GM23338 (cell line): Measurements from ENCODE around the gene SMARCE1. TPM values are rescaled to one million over a fixed set of nuclear protein-coding genes. Genes with fewer than 3 reads are reported as not detected.

Experiments
- ATAC-seq: fragments of 200-7000 bp; cut with Tn5 transposase; 3 replicates; pipeline ENCODE4 v1.9.1; 2020
- DNase-seq: peaks from one replicate; pipeline ENCODE4 v3.0.0-alpha.2; 2015; ENCODE audit warnings: low spot score
- H2AFZ ChIP-seq: fragments of 200-600 bp; sonication (generic); 2 replicates; pipeline ENCODE4 v1.8.0; 2016; ENCODE audit warnings: antibody characterized with exemption, mild to moderate bottlenecking, moderate library complexity
- H3F3A ChIP-seq: fragments of 200-600 bp; sonication (generic); replicated peaks from 2 replicates; pipeline ENCODE4 v1.8.0; 2017; ENCODE audit warnings: antibody characterized with exemption, mixed run types, low read depth
- H3K27ac ChIP-seq: fragments of 200-600 bp; sonication (generic); 2 replicates; pipeline ENCODE4 v1.6.1; 2016; ENCODE audit warnings: low read depth
- H3K27me3 ChIP-seq: fragments of 200-600 bp; sonication (generic); 2 replicates; pipeline ENCODE4 v1.8.0; 2016; ENCODE audit warnings: mild to moderate bottlenecking, mixed run types, moderate library complexity; ENCODE audit not compliant: insufficient read depth
- H3K36me3 ChIP-seq: fragments of 200-600 bp; sonication (generic); 2 replicates; pipeline ENCODE4 v1.8.0; 2016; ENCODE audit warnings: mild to moderate bottlenecking; ENCODE audit not compliant: insufficient read depth
- H3K4me1 ChIP-seq: fragments of 200-600 bp; sonication (generic); 2 replicates; pipeline ENCODE4 v1.8.0; 2016; ENCODE audit warnings: mild to moderate bottlenecking, moderate library complexity; ENCODE audit not compliant: insufficient read depth
- H3K4me2 ChIP-seq: fragments of 200-600 bp; sonication (generic); 2 replicates; pipeline ENCODE4 v1.7.1; 2017; ENCODE audit warnings: mixed run types
- H3K4me3 ChIP-seq: fragments of 200-600 bp; sonication (generic); 2 replicates; pipeline ENCODE4 v1.6.1; 2016; ENCODE audit warnings: mixed run types
- H3K79me2 ChIP-seq: fragments of 200-600 bp; sonication (generic); replicated peaks from 2 replicates; pipeline ENCODE4 v1.8.0; 2017; ENCODE audit warnings: mild to moderate bottlenecking; ENCODE audit not compliant: insufficient read depth
- H3K9me2 ChIP-seq: fragments of 200-600 bp; sonication (generic); 2 replicates; pipeline ENCODE4 v1.8.0; 2017; ENCODE audit not compliant: insufficient read depth
- H4K20me1 ChIP-seq: fragments of 200-600 bp; sonication (generic); replicated peaks from 2 replicates; pipeline ENCODE4 v1.8.0; 2017; ENCODE audit warnings: mild to moderate bottlenecking; ENCODE audit not compliant: insufficient read depth
- H3K27ac Mint-ChIP-seq: 2 replicates; pipeline ENCODE4 v1.8.0; 2020; ENCODE audit warnings: inconsistent platforms, mild to moderate bottlenecking, moderate library complexity, mixed read lengths
- H3K27me3 Mint-ChIP-seq: 3 replicates; pipeline ENCODE4 v1.8.0; 2022; ENCODE audit warnings: low read depth, mild to moderate bottlenecking, moderate library complexity, mixed read lengths, inconsistent platforms; ENCODE audit not compliant: insufficient read depth, poor library complexity
- H3K36me3 Mint-ChIP-seq: 3 replicates; pipeline ENCODE4 v1.8.0; 2021; ENCODE audit warnings: low read depth, mild to moderate bottlenecking, inconsistent platforms, moderate library complexity, mixed read lengths
- H3K4me1 Mint-ChIP-seq: 3 replicates; pipeline ENCODE4 v1.8.0; 2020; ENCODE audit warnings: mild to moderate bottlenecking, inconsistent platforms, mixed read lengths
- H3K4me3 Mint-ChIP-seq: 3 replicates; pipeline ENCODE4 v1.8.0; 2021; ENCODE audit warnings: moderate library complexity, mild to moderate bottlenecking, inconsistent platforms, mixed read lengths
- H3K9me3 Mint-ChIP-seq: 3 replicates; pipeline ENCODE4 v1.8.0; 2020; ENCODE audit warnings: moderate library complexity, mild to moderate bottlenecking, inconsistent platforms, mixed read lengths
- CREB1 ChIP-seq: fragments of 250-450 bp; sonication (Bioruptor Pico); IDR thresholded peaks from 2 replicates; pipeline ENCODE4 v1.5.0; 2020; ENCODE audit warnings: low read depth, mild to moderate bottlenecking, moderate library complexity
- ETS1 ChIP-seq: IDR thresholded peaks from 2 replicates; pipeline ENCODE4 v1.6.1; 2016; ENCODE audit warnings: antibody characterized with exemption
- EZH2 ChIP-seq: fragments of 200-600 bp; sonication (generic); IDR thresholded peaks from one replicate; pipeline ENCODE4 v1.8.0; 2017; ENCODE audit warnings: antibody characterized with exemption, mild to moderate bottlenecking, low read depth; ENCODE audit not compliant: unreplicated experiment
- EZH2phosphoT487 ChIP-seq: fragments of 200-600 bp; sonication (generic); IDR thresholded peaks from one replicate; pipeline ENCODE4 v1.8.1; 2018; ENCODE audit warnings: antibody characterized with exemption; ENCODE audit not compliant: unreplicated experiment
- JUNB ChIP-seq: IDR thresholded peaks from one replicate; pipeline ENCODE4 v1.6.1; 2016; ENCODE audit warnings: antibody characterized with exemption; ENCODE audit not compliant: unreplicated experiment
- NANOG ChIP-seq: IDR thresholded peaks from 2 replicates; pipeline ENCODE4 v1.6.1; 2016; ENCODE audit warnings: antibody characterized with exemption, borderline replicate concordance
- POLR2AphosphoS5 ChIP-seq: IDR thresholded peaks from 2 replicates; pipeline ENCODE4 v1.6.1; 2016; ENCODE audit warnings: antibody characterized with exemption, low read depth
- REST ChIP-seq: IDR thresholded peaks from one replicate; pipeline ENCODE4 v1.6.1; 2018; ENCODE audit warnings: antibody characterized with exemption; ENCODE audit not compliant: unreplicated experiment
- STAT1 ChIP-seq: IDR thresholded peaks from one replicate; pipeline ENCODE4 v1.6.1; 2016; ENCODE audit warnings: antibody characterized with exemption; ENCODE audit not compliant: unreplicated experiment
- ZNF114 ChIP-seq: fragments of 250-450 bp; sonication (Bioruptor Pico); IDR thresholded peaks from 2 replicates; pipeline ENCODE4 v1.5.0; 2020; ENCODE audit warnings: mild to moderate bottlenecking, moderate library complexity
- ZNF331 ChIP-seq: fragments of 250-450 bp; sonication (Bioruptor Pico); IDR thresholded peaks from 2 replicates; pipeline ENCODE4 v1.5.0; 2020; ENCODE audit warnings: low read depth, mild to moderate bottlenecking, moderate library complexity
- polyA plus RNA-seq: library from polyadenylated mRNA; unstranded; fragments of >200 nt; fragmentation: Nextera tagmentation; extraction: Ambion mirVana; gene quantifications from 2 replicates; pipeline ENCODE4 v1.2.1, GENCODE V29; 2016
- total RNA-seq: library from RNA; depleted of rRNA; stranded (reverse); fragments of >200 nt; shearing (Covaris generic); gene quantifications from 2 replicates; pipeline ENCODE4 v1.2.3, GENCODE V29; 2014
- TF ChIP-seq, protein P1 (sequence below): fragments of 250-450 bp; sonication (Bioruptor Pico); IDR thresholded peaks from 2 replicates; pipeline ENCODE4 v1.5.0; 2020; ENCODE audit warnings: mild to moderate bottlenecking, moderate library complexity
- TF ChIP-seq, protein P2 (sequence below), 2 experiments: fragments of 200-600 bp in 1 of 2; sonication (generic) in 1 of 2; conservative IDR thresholded peaks; 2 replicates each; pipeline versions ENCODE4 v1.5.1 to v1.6.1; 2016 to 2017; ENCODE audit warnings: antibody characterized with exemption in 2 of 2, low read depth in 2 of 2, mild to moderate bottlenecking in 2 of 2, moderate library complexity in 1 of 2

SMARCE1 gene
- total and polyA plus RNA-seq, 2 experiments from 2014 or later: 101 to 258 TPM

DNA sequence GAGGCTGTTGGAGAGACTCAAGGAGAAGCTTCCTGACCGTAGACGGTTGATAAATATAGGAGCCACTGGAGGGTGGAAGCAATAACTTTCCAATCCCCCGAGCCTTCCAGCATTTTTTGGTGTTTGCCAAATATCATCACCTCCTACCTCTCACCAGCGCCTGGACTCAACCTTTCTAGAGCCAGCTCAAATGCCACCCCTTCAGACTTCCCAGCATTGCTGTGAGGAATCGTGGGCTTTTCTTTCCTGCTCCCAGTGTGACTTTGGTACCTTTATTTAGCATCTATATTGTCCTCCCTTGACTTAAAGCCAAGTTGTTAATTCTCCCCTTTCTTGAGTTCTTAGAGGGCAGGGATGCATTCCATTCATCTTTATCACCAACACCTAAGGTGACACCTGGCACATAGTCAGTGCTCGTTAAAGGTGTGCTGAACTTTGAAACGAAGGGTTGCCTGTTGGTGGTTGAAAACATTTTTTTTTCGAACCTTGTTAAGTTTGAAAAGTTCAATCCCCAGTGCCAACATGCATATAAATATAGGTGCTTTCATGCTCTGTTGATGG is 47.1 kb downstream of the SMARCE1 start:
- no peaks in the 10 kb centered on the region for H3K36me3 Mint-ChIP-seq
- Histone ChIP-seq H3K79me2 (no peaks in the 10 kb centered on the region), H3F3A (no peaks in the 10 kb centered on the region), H3K27ac (no peak overlapping the region), H4K20me1 (no peaks in the 10 kb centered on the region), H2AFZ (no peak overlapping the region), H3K4me1 (peaks cover 4% of the 10 kb centered on the region; the same call in 1 of the 2 replicates), H3K27me3 (no peaks in the 10 kb centered on the region), H3K4me3 (no peak overlapping the region), H3K9me2 (no peaks in the 10 kb centered on the region), H3K4me2 (no peak overlapping the region), H3K36me3 (no peaks in the 10 kb centered on the region)
- H3K9me3 Mint-ChIP-seq: no peaks in the 10 kb centered on the region
- DNase-seq (no peak), ATAC-seq (no peak)
- no peak overlapping the region for H3K4me3 Mint-ChIP-seq
- H3K4me1 Mint-ChIP-seq: peaks cover 5% of the 10 kb centered on the region; the same call in 2 of the 3 replicates
- peaks cover 3% of the 10 kb centered on the region for H3K27me3 Mint-ChIP-seq
- TF ChIP-seq CREB1: no peak
- TF ChIP-seq, protein P1, sequence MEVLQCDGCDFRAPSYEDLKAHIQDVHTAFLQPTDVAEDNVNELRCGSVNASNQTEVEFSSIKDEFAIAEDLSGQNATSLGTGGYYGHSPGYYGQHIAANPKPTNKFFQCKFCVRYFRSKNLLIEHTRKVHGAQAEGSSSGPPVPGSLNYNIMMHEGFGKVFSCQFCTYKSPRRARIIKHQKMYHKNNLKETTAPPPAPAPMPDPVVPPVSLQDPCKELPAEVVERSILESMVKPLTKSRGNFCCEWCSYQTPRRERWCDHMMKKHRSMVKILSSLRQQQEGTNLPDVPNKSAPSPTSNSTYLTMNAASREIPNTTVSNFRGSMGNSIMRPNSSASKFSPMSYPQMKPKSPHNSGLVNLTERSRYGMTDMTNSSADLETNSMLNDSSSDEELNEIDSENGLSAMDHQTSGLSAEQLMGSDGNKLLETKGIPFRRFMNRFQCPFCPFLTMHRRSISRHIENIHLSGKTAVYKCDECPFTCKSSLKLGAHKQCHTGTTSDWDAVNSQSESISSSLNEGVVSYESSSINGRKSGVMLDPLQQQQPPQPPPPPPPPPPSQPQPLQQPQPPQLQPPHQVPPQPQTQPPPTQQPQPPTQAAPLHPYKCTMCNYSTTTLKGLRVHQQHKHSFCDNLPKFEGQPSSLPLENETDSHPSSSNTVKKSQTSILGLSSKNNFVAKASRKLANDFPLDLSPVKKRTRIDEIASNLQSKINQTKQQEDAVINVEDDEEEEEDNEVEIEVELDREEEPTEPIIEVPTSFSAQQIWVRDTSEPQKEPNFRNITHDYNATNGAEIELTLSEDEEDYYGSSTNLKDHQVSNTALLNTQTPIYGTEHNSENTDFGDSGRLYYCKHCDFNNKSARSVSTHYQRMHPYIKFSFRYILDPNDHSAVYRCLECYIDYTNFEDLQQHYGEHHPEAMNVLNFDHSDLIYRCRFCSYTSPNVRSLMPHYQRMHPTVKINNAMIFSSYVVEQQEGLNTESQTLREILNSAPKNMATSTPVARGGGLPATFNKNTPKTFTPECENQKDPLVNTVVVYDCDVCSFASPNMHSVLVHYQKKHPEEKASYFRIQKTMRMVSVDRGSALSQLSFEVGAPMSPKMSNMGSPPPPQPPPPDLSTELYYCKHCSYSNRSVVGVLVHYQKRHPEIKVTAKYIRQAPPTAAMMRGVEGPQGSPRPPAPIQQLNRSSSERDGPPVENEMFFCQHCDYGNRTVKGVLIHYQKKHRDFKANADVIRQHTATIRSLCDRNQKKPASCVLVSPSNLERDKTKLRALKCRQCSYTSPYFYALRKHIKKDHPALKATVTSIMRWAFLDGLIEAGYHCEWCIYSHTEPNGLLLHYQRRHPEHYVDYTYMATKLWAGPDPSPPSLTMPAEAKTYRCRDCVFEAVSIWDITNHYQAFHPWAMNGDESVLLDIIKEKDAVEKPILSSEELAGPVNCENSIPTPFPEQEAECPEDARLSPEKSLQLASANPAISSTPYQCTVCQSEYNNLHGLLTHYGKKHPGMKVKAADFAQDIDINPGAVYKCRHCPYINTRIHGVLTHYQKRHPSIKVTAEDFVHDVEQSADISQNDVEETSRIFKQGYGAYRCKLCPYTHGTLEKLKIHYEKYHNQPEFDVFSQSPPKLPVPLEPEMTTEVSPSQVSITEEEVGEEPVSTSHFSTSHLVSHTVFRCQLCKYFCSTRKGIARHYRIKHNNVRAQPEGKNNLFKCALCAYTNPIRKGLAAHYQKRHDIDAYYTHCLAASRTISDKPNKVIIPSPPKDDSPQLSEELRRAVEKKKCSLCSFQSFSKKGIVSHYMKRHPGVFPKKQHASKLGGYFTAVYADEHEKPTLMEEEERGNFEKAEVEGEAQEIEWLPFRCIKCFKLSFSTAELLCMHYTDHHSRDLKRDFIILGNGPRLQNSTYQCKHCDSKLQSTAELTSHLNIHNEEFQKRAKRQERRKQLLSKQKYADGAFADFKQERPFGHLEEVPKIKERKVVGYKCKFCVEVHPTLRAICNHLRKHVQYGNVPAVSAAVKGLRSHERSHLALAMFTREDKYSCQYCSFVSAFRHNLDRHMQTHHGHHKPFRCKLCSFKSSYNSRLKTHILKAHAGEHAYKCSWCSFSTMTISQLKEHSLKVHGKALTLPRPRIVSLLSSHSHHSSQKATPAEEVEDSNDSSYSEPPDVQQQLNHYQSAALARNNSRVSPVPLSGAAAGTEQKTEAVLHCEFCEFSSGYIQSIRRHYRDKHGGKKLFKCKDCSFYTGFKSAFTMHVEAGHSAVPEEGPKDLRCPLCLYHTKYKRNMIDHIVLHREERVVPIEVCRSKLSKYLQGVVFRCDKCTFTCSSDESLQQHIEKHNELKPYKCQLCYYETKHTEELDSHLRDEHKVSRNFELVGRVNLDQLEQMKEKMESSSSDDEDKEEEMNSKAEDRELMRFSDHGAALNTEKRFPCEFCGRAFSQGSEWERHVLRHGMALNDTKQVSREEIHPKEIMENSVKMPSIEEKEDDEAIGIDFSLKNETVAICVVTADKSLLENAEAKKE (CRISPR knock-in tag): no peak
- TF ChIP-seq NANOG: no peak
- no peak for TF ChIP-seq REST
- TF ChIP-seq, protein P2, sequence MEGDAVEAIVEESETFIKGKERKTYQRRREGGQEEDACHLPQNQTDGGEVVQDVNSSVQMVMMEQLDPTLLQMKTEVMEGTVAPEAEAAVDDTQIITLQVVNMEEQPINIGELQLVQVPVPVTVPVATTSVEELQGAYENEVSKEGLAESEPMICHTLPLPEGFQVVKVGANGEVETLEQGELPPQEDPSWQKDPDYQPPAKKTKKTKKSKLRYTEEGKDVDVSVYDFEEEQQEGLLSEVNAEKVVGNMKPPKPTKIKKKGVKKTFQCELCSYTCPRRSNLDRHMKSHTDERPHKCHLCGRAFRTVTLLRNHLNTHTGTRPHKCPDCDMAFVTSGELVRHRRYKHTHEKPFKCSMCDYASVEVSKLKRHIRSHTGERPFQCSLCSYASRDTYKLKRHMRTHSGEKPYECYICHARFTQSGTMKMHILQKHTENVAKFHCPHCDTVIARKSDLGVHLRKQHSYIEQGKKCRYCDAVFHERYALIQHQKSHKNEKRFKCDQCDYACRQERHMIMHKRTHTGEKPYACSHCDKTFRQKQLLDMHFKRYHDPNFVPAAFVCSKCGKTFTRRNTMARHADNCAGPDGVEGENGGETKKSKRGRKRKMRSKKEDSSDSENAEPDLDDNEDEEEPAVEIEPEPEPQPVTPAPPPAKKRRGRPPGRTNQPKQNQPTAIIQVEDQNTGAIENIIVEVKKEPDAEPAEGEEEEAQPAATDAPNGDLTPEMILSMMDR (conservative IDR thresholded peaks at IDR 0.05; ENCODE audit: low read depth in 2 of 2): no peak
- no peak for TF ChIP-seq POLR2AphosphoS5
- TF ChIP-seq JUNB: no peak
- no peak for TF ChIP-seq EZH2
- no peak for TF ChIP-seq STAT1
- TF ChIP-seq ETS1: no peak
- TF ChIP-seq ZNF331 (CRISPR knock-in tag): no peak
- TF ChIP-seq EZH2phosphoT487: no peak
- TF ChIP-seq ZNF114 (CRISPR knock-in tag): no peak
- H3K27ac Mint-ChIP-seq: no peak overlapping the region
